Measurements from ENCODE around the gene FAM171A1.
"Not testable (repeated sequence)": the region's sequence is repeated elsewhere in the genome, so short reads cannot be mapped to it uniquely, and the experiment has no call there.

Gene FAM171A1

DNA sequence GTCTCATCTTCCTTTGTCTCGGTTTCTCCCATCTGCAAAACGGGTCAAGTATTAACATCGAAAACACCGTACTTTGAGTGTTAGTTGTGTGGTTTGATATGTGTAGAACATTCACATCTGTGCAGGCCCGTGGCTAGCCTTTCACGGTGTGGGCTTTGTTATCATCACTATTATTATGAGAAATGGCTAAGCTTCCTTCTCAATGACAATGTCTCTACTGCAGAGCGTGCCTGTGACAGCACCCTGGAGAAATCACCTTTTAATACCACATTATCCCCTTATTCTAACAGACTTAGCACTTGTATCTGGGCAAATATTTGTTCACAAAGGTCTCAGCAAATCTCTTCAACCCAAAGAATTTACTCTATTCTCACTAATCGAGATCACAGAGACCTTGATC is 55.8 kb downstream of the FAM171A1 start:
- no peak for DNase-seq

GRCh38 chr10:15314482-15315045 is 56.5 kb downstream of the FAM171A1 start:
- DNase-seq: no peak

GRCh38 chr10:15313843-15314242 is 57.2 kb downstream of the FAM171A1 start:
- no peak for DNase-seq

DNA sequence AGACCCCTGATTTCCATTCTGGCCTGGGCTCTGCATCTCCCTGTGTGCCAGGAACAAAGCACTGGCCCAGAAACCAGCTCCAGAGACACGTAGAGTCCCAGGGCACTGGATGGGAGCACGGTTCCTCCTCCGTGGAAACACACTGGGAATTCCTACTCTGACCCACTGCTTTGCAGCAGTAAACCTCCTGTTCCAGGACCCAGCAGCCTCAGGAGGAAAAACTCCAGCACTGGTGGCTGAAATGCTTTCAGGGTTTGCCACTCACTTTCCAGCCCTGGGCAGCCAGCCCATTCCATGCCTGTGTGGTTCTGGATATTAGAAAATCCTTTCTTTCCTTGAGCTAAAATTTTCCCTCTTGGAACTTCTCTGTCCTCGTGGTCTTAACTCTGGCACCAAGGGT is 58.0 kb downstream of the FAM171A1 start:
- DNase-seq: no peak

- no peak for DNase-seq
These were observed 59.4 kb downstream of the FAM171A1 start for GRCh38 chr10:15311569-15312280.

- DNase-seq: no peak
These were observed 60.1 kb downstream of the FAM171A1 start for GRCh38 chr10:15310776-15311568.

DNA sequence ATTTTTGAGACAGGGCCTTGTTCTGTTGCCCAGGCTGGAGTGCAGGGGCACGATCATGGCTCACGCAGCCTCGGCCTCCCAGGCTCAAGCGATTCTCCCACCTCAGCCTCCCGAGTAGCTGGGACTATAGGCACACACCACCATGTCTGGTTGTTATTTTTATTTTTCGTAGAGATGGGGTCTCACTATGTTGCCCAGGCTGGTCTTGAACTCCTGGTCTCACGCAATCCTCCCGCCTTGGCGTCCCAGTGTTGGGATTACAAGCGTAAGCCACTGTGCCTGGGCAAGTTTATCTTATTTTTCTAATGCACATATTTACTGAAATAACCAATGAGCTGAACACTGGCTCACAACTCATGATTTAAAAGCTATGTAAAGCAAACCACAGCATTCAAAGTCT is 61.9 kb downstream of the FAM171A1 start:
- DNase-seq: no peak

- DNase-seq: no peak
These were observed 64.3 kb downstream of the FAM171A1 start for GRCh38 chr10:15306735-15307280.

DNA sequence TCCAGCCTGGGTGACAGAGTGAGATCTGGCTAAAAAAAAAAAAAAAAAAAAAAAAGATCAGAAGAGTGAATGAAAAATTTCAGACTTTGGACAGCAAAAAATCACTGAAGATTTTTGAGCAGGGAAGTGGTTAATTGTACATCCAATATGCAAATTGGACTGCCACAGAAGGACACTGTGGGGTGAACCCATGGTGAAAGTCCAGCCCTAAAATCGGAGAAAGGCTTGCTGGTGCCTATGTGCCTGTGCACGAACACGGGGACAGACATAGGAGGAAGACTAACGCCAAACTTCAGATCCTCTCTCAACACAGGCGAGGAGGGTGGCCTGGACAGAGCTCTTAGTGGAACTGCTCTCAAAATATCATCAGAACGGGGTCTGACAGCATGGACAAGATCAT is 65.5 kb downstream of the FAM171A1 start:
- DNase-seq: no peak

DNA sequence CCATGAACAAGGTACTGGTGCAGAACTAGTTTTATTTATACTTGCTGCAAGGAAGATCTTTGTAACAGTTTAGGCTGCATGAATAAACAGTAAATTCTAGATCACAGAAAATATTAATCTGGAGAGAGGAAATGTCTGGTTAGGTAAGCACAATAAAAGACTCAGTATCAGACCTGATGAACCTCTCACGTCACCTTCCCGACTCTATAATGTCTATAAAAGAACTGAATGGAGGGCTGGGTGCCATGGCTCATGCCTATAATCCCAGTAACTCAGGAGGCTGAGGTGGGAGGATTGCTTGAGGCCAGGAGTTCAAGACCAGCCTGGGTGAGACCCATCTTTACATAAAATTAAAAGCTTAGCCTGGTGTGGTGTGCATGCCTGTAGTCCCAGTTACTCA is 65.9 kb downstream of the FAM171A1 start:
- DNase-seq: no peak

DNA sequence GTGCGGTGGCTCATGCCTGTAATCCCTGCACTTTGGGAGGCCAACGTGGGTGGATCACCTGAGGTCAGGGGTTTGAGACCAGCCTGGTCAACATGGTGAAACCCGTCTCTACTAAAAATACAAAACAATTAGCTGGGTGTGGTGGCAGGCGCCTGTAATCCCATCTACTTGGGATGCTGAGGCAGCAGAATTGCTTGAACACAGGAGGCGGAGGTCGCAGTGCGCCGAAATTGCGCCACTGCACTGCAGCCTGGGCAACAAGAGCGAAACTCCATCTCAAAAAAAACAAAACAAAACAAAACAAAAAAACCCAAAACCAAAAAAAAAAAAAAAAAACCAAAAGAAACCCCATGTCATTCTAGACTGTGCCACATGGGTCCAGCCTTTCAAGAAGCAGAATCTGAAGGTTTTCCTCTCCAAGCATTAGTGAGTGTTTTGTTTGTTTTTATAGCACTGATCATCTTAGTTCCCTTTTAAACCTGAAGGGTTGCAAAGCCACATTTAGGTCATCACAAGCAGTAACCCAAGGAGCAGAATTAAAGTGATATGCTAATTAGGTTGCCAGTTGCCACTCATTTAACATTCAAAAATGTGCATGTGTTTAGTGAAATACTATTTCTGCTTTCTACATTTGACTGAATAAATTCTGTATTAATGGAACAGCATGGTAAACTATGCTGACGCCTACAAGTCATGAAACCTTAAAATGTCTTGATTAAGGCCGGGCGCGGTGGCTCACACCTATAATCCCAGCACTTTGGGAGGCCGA is 68.7 kb downstream of the FAM171A1 start:
- not testable (repeated sequence) for DNase-seq

DNA sequence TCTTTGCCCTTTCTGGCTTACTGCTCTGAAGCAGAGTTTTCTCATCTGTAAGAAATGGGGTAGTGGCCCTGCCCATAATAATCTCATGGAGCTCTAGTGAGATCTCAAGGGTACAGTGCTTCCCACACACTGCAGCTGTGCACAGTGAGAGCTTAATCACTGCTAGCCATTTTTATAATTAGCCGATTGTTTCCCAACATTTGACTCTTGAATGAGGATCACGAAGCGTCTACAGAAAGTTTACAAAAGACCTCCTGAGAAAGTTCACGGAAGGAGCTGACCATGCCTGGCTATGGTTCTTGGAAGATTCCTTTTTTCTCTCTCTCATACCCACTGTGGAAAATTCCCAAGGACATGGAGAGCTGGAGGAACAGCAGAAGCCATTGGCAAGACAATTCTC is 70.4 kb downstream of the FAM171A1 start:
- no peak for DNase-seq

- no peak for DNase-seq
These were observed 70.9 kb downstream of the FAM171A1 start for GRCh38 chr10:15300145-15300544.

DNA sequence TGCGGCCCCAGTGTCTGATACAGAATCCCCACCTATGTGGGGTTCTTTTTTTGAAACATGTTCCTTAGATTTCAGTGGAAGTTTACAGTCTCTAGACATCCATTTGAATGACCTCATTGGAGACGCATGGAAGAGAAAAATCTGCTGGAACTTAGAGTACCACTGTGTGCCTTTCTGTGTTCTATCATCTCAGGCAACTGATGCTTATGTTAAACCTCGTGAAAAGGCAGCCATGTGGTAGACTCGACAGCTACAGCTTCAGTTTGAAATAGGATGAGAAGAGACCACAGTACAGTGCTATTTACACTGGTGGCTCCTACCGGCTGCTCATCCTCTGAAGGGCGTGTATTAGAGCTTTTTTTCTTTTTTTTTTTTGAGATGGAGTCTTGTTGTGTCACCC is 74.4 kb downstream of the FAM171A1 start:
- no peak for DNase-seq

DNA sequence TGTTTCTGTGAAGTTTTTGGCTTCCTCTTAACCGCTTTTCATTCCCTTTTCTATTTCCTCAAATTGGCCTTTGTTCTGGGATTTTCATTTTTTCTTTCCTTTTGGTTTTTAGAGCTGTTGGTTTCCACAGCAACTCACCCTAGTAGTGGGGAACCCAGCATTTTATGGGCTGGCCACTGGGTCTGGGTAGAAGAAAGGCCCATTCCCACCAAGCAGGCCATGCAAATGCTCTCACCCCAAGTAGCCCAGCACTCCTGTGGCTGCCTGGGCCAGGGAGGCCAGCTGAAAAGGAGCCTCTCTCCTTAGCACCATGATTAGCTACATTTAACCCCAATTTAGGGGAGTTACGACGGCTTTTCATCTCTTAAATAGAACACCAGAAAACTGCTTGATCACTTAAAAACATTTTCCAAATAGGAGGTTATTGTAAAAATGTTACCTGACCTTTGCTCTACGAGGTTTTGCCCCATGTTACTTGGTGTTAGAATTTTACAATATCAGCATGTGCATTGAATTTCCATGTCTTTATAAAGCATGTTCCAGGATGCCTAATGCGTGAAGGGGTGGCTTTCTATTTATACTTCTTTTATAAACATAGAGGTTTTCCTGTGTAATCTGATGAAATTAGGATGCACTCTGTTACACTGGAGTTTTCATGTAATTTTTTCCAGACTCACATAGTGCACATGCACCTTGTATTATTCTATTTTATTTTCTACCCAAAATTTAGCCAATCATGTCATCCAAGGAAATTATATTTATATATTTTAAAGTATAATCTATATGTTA is 75.4 kb downstream of the FAM171A1 start:
- DNase-seq: no peak

- DNase-seq: no peak
These were observed 76.9 kb downstream of the FAM171A1 start for GRCh38 chr10:15293862-15294842.

GRCh38 chr10:15290671-15291070 is 80.4 kb downstream of the FAM171A1 start:
- no peak for DNase-seq

DNA sequence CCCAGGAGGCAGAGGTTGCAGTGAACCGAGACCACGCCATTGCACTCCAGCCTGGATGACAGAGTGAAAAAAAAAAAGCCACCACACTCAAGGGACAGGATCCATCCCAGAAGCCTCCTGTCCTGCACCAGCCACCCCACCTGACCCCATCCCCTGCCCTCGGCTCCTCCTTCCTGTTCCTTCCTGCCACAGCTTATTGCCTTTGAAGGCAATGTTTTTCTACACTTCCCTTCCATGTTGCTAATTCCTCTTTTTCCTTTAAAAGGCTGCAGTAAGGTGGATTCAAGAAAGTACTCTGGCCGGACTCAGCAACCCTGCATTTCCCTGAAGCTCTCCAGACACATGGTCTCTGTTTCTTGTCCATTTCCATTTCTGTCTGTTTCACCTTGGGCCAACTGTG is 80.9 kb downstream of the FAM171A1 start:
- no peak for DNase-seq

DNA sequence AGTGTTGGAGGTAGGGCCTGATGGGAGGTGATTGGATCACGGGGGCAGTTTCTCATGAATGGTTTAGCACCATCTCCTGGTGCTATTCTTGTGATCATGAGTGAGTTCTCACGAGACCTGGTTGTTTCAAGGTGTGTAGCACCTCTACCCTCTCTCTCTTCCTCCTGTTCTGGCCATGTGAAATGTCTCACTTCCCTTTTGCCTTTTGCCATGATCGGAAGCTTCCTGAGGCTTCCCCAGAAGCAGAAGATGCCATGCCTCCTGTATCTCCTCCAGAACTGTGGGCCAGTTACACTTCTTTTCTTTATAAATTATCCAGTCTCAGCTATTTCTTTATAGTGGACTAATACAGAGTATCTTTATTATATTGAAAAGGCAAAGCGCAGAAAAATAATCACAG is 90.1 kb downstream of the FAM171A1 start:
- DNase-seq: no peak

DNA sequence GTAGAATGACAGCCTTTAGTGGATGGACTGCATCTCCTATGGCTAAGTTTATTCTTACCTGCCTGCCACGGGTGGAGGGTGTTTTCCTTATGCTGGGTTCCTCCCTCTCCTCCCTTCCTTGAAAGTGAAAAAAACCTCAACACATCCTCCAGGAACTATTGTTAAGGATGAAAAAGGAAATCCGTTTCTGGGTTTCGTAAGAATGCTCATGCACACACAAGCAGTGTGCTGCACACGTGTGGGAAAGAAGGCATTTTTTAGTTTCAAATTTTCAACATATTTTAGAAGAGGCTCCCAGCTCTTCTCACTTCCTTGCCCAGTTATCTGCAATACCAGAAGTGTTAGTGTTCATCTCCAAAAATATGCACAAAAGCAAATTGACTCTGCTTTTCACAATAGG is 90.6 kb downstream of the FAM171A1 start:
- no peak for DNase-seq

- no peak for DNase-seq
These were observed 91.9 kb downstream of the FAM171A1 start for GRCh38 chr10:15279236-15279635.
